Fibroblast of lung (primary cell): Measurements from ENCODE around the gene IQGAP2.

Source experiments
- CTCF ChIP-seq, 2 donors: IDR thresholded peaks in 1 of 2; conservative IDR thresholded peaks in 1 of 2; 1 replicate in 1 of 2; 2 replicates in 1 of 2; pipeline ENCODE4 v1.5.1; 2011 to 2012; ENCODE audit warnings: low read length in 2 of 2, control low read depth in 1 of 2, inconsistent platforms in 1 of 2, low read depth in 1 of 2, mild to moderate bottlenecking in 1 of 2
- EZH2 ChIP-seq: IDR thresholded peaks from 2 replicates; pipeline ENCODE4 v1.5.1; 2012; ENCODE audit warnings: low read length, control low read depth, mild to moderate bottlenecking; ENCODE audit errors: missing control alignments

GRCh38 chr5:76414788-76415187 is 11.7 kb downstream of the IQGAP2 start:
- TF ChIP-seq CTCF (conservative IDR thresholded peaks at IDR 0.05 in 1 of 2, IDR thresholded peaks at IDR 0.05 in 1 of 2; ENCODE audit: low read depth in 1 of 2, low read length in 2 of 2) (no peak), EZH2 (no peak)
